Naive B cell (primary cell): Measurements from ENCODE around the gene SOWAHA. TPM values are rescaled to one million over a fixed set of nuclear protein-coding genes. Genes with fewer than 3 reads are reported as not detected.
A peak's percentile ranks its signal among the peaks of the same experiment; 100 is the strongest.

Experiments used
- ATAC-seq, 2 donors: fragments of 150-1000 bp; cut with Tn5 transposase; 2 replicates each; pipeline ENCODE4 v1.10.0; 2021; ENCODE audit warnings: low read depth in 2 of 2, mild to moderate bottlenecking in 2 of 2, moderate library complexity in 2 of 2
- DNase-seq: peaks from one replicate; pipeline ENCODE4 v3.0.0; 2022
- H3K27ac Mint-ChIP-seq, 6 donors: one replicate each; pipeline ENCODE4 v1.8.0; 2020 to 2022; ENCODE audit warnings: mild to moderate bottlenecking in 6 of 6, mixed read lengths in 6 of 6, moderate library complexity in 5 of 6, inconsistent platforms in 2 of 6
- H3K27me3 Mint-ChIP-seq, 3 donors: one replicate each; pipeline ENCODE4 v1.8.0; 2021 to 2022; ENCODE audit warnings: mixed read lengths in 3 of 3, mild to moderate bottlenecking in 1 of 3
- H3K36me3 Mint-ChIP-seq, 2 donors: one replicate each; pipeline ENCODE4 v1.8.0; 2020 to 2022; ENCODE audit warnings: mixed read lengths in 2 of 2, inconsistent platforms in 1 of 2, mild to moderate bottlenecking in 1 of 2
- H3K4me1 Mint-ChIP-seq, 3 donors: one replicate each; pipeline ENCODE4 v1.8.0; 2020 to 2022; ENCODE audit warnings: mixed read lengths in 3 of 3, inconsistent platforms in 1 of 3, mild to moderate bottlenecking in 1 of 3, moderate library complexity in 1 of 3
- H3K4me3 Mint-ChIP-seq, 8 donors: one replicate each; pipeline ENCODE4 v1.8.0; 2020 to 2022; ENCODE audit warnings: mild to moderate bottlenecking in 8 of 8, mixed read lengths in 8 of 8, moderate library complexity in 8 of 8, inconsistent platforms in 2 of 8
- H3K9me3 Mint-ChIP-seq, 7 donors: one replicate each; pipeline ENCODE4 v1.8.0; 2020 to 2022; ENCODE audit warnings: mixed read lengths in 7 of 7, mild to moderate bottlenecking in 5 of 7, inconsistent platforms in 2 of 7, moderate library complexity in 1 of 7
- polyA plus RNA-seq, 6 donors: library from polyadenylated mRNA; unstranded; fragments of 300-500 nt; fragmentation: Illumina TruSeq; gene quantifications; one replicate each; pipeline ENCODE4 v1.2.3, GENCODE V29; 2021; ENCODE audit warnings: low read depth in 6 of 6

SOWAHA gene
- polyA plus RNA-seq, 6 donors from 2014 or later: not detected

DNA sequence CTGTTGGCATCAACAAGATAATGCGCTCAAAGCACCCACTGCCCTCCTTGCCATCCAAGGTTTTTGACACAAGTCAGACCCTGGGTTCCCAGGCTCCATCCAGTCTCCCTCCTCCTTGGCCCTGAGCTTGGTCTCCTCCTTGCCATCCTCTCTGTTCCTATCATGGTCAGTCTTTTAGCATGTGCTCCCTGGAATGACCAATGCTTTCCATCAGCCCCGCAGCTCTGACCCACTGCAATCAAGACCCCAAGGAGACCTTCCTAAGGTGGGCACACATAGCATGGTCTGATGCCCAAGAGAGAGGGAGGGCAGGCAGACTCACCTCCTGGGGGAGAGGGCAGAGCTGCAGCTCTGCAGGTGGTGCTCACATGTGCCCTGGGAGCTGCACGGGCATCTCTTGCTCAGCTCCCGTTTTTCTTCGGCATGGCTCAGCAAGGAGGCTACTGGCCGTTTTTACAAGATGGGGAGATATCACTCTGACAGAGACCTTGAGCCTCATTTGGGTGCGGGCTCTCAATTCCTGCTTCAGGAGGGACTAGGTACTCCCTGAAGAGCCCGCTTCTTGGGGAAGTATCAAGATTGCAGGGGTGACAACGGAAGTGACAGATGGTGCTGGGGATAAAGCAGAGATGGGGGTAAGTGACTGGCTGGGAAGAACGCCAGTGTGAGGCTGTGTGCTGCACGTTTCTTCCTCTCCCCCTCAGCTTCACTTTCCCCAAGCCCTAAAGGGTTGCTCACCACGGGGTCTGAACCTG is 39.3 kb upstream of the SOWAHA start:
- DNase-seq (no peak), ATAC-seq (no peak)
- no peaks in the 10 kb centered on the region for H3K36me3 Mint-ChIP-seq
- peak overlapping the region in 1 of 8 donors; percentile 40 for H3K4me3 Mint-ChIP-seq
- peak overlapping the region in 1 of 6 donors; percentile 39 for H3K27ac Mint-ChIP-seq
- H3K4me1 Mint-ChIP-seq: peaks cover 7 to 11% (median 10%) of the 10 kb centered on the region in 3 donors
- H3K9me3 Mint-ChIP-seq: no peaks in the 10 kb centered on the region
- peaks cover 38 to 49% (median 40%) of the 10 kb centered on the region in 3 donors for H3K27me3 Mint-ChIP-seq

- no peak overlapping the region for H3K4me3 Mint-ChIP-seq
- no peaks in the 10 kb centered on the region for H3K9me3 Mint-ChIP-seq
- no peak overlapping the region for H3K27ac Mint-ChIP-seq
- H3K4me1 Mint-ChIP-seq: peaks cover 7 to 13% (median 11%) of the 10 kb centered on the region in 3 donors
- H3K36me3 Mint-ChIP-seq: no peaks in the 10 kb centered on the region
- DNase-seq (no peak), ATAC-seq (no peak)
- peaks cover 44 to 53% (median 45%) of the 10 kb centered on the region in 3 donors for H3K27me3 Mint-ChIP-seq
Measured at GRCh38 chr5:132774406-132774805, 38.7 kb upstream of the SOWAHA start.

DNA sequence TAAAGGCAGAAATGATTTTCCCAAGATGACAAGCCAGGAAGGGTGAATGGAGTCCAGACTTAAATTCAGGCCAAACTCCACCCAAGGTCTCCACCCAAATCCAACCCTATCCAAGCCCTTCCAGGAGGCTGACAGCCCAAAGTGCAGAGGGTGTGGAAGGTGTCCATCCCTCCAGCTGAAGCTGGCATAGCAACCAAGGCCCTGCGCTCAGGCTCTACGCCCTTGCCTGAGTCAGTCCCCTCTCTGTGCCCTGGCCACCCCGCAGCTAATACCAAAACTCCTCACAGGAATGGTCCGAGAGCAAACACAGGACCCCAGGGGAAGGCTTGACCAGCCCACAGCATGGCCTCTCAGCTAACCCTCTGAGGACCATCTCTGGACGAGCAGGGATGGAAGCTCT is 38.2 kb upstream of the SOWAHA start:
- DNase-seq (no peak), ATAC-seq (no peak)
- no peak overlapping the region for H3K27ac Mint-ChIP-seq
- H3K27me3 Mint-ChIP-seq: peaks cover 48 to 58% (median 50%) of the 10 kb centered on the region in 3 donors
- peak overlapping the region in 2 of 8 donors; percentile 4 to 35 for H3K4me3 Mint-ChIP-seq
- no peaks in the 10 kb centered on the region for H3K9me3 Mint-ChIP-seq
- H3K4me1 Mint-ChIP-seq: peaks cover 7 to 13% (median 11%) of the 10 kb centered on the region in 3 donors
- H3K36me3 Mint-ChIP-seq: no peaks in the 10 kb centered on the region

DNA sequence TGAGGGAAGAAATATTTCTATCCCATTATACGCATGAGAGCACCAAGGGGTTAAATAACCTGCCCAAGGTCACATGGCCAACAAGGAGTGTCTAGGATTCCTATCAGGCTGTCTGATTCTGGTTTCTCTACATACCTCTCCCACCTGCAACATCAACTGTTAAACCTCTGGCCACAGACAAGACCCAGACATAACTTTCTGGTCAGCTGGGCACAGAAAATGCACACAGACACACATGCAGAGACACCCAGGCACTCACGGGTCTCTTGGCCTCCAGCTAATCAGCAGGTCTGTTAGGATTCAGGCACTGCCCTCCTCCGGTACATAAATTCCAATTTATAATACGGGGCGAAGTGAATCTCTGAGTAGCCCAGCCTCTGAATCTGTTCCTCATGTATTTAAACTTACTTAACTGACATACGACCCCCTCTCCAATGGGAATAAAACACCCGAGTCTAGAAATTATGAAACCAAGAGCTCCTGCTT is 37.6 kb upstream of the SOWAHA start:
- Mint-ChIP-seq H3K27me3 (peaks cover 49 to 60% (median 56%) of the 10 kb centered on the region in 3 donors), H3K4me1 (peaks cover 7 to 13% (median 11%) of the 10 kb centered on the region in 3 donors), H3K4me3 (peak overlapping the region in 7 of 8 donors; percentile 6 to 79 (median 44)), H3K36me3 (no peaks in the 10 kb centered on the region), H3K9me3 (no peaks in the 10 kb centered on the region), H3K27ac (no peak overlapping the region)
- DNase-seq (no peak), ATAC-seq (no peak)

DNA sequence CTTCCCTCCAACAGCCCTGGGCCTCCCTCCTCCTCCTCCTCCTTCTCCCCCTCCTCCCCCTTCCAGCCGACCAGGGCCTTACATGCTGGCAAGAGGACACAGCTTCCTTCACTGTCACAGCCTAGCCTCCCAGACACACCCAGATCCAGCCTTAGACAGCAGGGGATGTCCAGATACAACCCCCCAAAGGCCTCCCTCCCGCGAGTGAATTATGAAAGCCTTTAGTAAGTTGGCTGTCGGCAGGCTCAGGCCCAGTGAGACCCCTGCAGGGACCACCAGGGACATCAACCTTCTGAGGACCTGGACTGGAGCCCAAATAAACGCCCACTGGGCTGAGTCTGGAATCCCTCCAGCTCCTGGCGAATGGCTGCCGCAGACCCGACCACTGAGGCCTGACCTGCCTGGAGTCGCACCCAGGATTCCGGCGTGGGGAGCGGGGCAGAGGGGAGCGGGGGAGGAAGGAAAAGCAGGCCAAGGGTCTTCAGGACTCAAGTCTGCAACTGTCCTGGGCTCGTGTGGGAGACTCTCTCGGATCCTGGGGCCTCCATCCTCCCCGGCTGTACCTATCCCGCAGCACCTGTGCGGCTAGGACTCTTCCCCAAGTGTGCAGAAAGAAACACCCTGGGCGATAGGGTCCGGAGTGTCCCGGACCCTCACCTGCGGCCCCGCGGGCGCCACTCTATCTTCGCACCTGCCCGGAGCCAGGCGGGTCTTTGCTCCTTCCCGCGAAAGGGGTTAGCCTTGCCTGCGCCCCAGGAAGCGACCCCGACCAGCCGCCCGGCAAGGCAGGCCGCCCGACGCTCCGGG is 36.8 kb upstream of the SOWAHA start:
- Mint-ChIP-seq H3K9me3 (no peaks in the 10 kb centered on the region), H3K36me3 (no peaks in the 10 kb centered on the region), H3K27me3 (peaks cover 49 to 67% (median 64%) of the 10 kb centered on the region in 3 donors), H3K4me1 (peaks cover 7 to 13% (median 11%) of the 10 kb centered on the region in 3 donors), H3K27ac (no peak overlapping the region), H3K4me3 (peak overlapping the region; percentile 17 to 84 (median 74))
- ATAC-seq (peak; percentile 22 to 26), DNase-seq (no peak)

- H3K4me3 Mint-ChIP-seq: peak overlapping the region in 1 of 8 donors; percentile 80
- ATAC-seq (no peak), DNase-seq (peak; percentile 7)
- no peaks in the 10 kb centered on the region for H3K36me3 Mint-ChIP-seq
- no peak overlapping the region for H3K27ac Mint-ChIP-seq
- no peaks in the 10 kb centered on the region for H3K9me3 Mint-ChIP-seq
- H3K4me1 Mint-ChIP-seq: peaks cover 7 to 13% (median 11%) of the 10 kb centered on the region in 3 donors
- H3K27me3 Mint-ChIP-seq: peaks cover 55 to 72% (median 69%) of the 10 kb centered on the region in 3 donors
Measured at GRCh38 chr5:132776938-132777208, 36.2 kb upstream of the SOWAHA start.

GRCh38 chr5:132777209-132778069 is 35.7 kb upstream of the SOWAHA start, which contains the start of gene SEPTIN8:
SEPTIN8 (minus strand) TSS chr5:132777239; CDS start chr5:132777137, 102 bp downstream.
- peak within 1 kb of the TSS; percentile 71 to 89 (median 81) for H3K4me3 Mint-ChIP-seq
- H3K9me3 Mint-ChIP-seq: no peaks in the 10 kb centered on the region
- peak within 1 kb of the TSS in 2 of 6 donors; percentile 60 to 68 for H3K27ac Mint-ChIP-seq
- peaks cover 7 to 13% (median 11%) of the 10 kb centered on the region in 3 donors for H3K4me1 Mint-ChIP-seq
- DNase-seq: peak; percentile 44
- peak; percentile 81 to 83 for ATAC-seq
- peaks cover 56 to 75% (median 73%) of the 10 kb centered on the region in 3 donors for H3K27me3 Mint-ChIP-seq
- H3K36me3 Mint-ChIP-seq: no peaks in the 10 kb centered on the region

- ATAC-seq (no peak), DNase-seq (no peak)
- Mint-ChIP-seq H3K27ac (peak overlapping the region in 4 of 6 donors; percentile 14 to 68 (median 38)), H3K4me3 (peak overlapping the region; percentile 67 to 89 (median 78)), H3K36me3 (no peaks in the 10 kb centered on the region), H3K27me3 (peaks cover 59 to 78% (median 71%) of the 10 kb centered on the region in 3 donors), H3K4me1 (peaks cover 7 to 13% (median 11%) of the 10 kb centered on the region in 3 donors), H3K9me3 (no peaks in the 10 kb centered on the region)
Measured at GRCh38 chr5:132778129-132778528, 35.0 kb upstream of the SOWAHA start.

GRCh38 chr5:132778856-132779255 is 34.2 kb upstream of the SOWAHA start:
- no peaks in the 10 kb centered on the region for H3K9me3 Mint-ChIP-seq
- peaks cover 7 to 13% (median 11%) of the 10 kb centered on the region in 3 donors for H3K4me1 Mint-ChIP-seq
- no peak for DNase-seq
- peaks cover 57 to 76% (median 71%) of the 10 kb centered on the region in 3 donors for H3K27me3 Mint-ChIP-seq
- ATAC-seq: no peak
- H3K4me3 Mint-ChIP-seq: peak overlapping the region in 3 of 8 donors; percentile 3 to 82 (median 80)
- H3K27ac Mint-ChIP-seq: no peak overlapping the region
- no peaks in the 10 kb centered on the region for H3K36me3 Mint-ChIP-seq

GRCh38 chr5:132779961-132780360 is 33.1 kb upstream of the SOWAHA start:
- Mint-ChIP-seq H3K4me1 (peaks cover 8 to 14% (median 12%) of the 10 kb centered on the region in 3 donors), H3K27me3 (peaks cover 53 to 69% (median 63%) of the 10 kb centered on the region in 3 donors), H3K27ac (no peak overlapping the region), H3K36me3 (peaks cover 0 to 2% of the 10 kb centered on the region in 2 donors), H3K9me3 (no peaks in the 10 kb centered on the region), H3K4me3 (peak overlapping the region in 1 of 8 donors; percentile 82)
- DNase-seq: no peak
- no peak for ATAC-seq

DNA sequence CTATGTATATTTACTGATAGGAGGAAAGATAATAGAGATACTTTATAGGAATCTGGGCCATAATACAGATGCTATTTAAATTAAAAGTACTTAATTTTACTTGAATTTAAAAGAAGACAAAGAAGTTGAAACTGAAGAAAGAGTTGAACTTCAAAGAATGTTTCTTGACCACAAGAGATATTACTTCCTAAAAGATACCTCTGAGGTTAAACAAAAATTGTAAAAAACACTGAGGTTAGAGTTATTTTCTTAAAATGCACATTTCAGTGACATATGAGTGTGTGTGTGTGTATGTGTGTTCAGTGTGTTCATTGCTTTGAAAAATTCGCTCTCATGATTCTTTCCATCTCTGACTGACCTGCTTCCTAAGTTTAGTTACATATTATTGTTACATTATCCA is 32.5 kb upstream of the SOWAHA start:
- Mint-ChIP-seq H3K4me3 (peak overlapping the region in 1 of 8 donors; percentile 22), H3K9me3 (no peaks in the 10 kb centered on the region), H3K36me3 (peaks cover 0 to 6% of the 10 kb centered on the region in 2 donors), H3K27me3 (peaks cover 51 to 69% (median 63%) of the 10 kb centered on the region in 3 donors), H3K4me1 (peaks cover 10 to 18% (median 14%) of the 10 kb centered on the region in 3 donors), H3K27ac (no peak overlapping the region)
- DNase-seq (no peak), ATAC-seq (no peak)

GRCh38 chr5:132781029-132781428 is 32.1 kb upstream of the SOWAHA start:
- peak overlapping the region in 1 of 8 donors; percentile 22 for H3K4me3 Mint-ChIP-seq
- H3K36me3 Mint-ChIP-seq: peaks cover 0 to 6% of the 10 kb centered on the region in 2 donors
- H3K27me3 Mint-ChIP-seq: peaks cover 54 to 72% (median 65%) of the 10 kb centered on the region in 3 donors
- DNase-seq (no peak), ATAC-seq (no peak)
- H3K9me3 Mint-ChIP-seq: no peaks in the 10 kb centered on the region
- H3K27ac Mint-ChIP-seq: no peak overlapping the region
- peaks cover 10 to 18% (median 12%) of the 10 kb centered on the region in 3 donors for H3K4me1 Mint-ChIP-seq
